HepG2 (cell line): Measurements from ENCODE around the gene OTOP2. TPM values are rescaled to one million over a fixed set of nuclear protein-coding genes. Genes with fewer than 3 reads are reported as not detected.
A peak's percentile ranks its signal among the peaks of the same experiment; 100 is the strongest.

Experiments used
- BCL6 ChIP-seq: IDR thresholded peaks from 2 replicates; pipeline ENCODE4 v1.6.1; 2016; ENCODE audit warnings: missing genetic modification reagents, missing compliant biosample characterization
- CBX2 ChIP-seq, 2 experiments: fragments of 200-600 bp in 1 of 2; sonication (generic); formaldehyde crosslinking in 1 of 2; IDR thresholded peaks; 2 replicates each; pipeline versions ENCODE4 v1.7.0 to v1.8.1; 2018 to 2022; ENCODE audit warnings: low read depth in 2 of 2, low read length in 1 of 2, mild to moderate bottlenecking in 1 of 2, missing genetic modification reagents in 1 of 2
- CC2D1A ChIP-seq: sonication (generic); formaldehyde crosslinking; IDR thresholded peaks from 2 replicates; pipeline ENCODE4 v1.8.1; 2023; ENCODE audit warnings: mild to moderate bottlenecking, missing genetic modification reagents
- EHMT2 ChIP-seq: fragments of 200-600 bp; sonication (generic); IDR thresholded peaks from 2 replicates; pipeline ENCODE4 v1.7.0; 2017; ENCODE audit warnings: antibody characterized with exemption, low read depth, low read length, borderline replicate concordance
- FOSL2 ChIP-seq: sonication (generic); formaldehyde crosslinking; IDR thresholded peaks from 2 replicates; pipeline ENCODE4 v1.4.0; 2020; ENCODE audit warnings: missing genetic modification reagents
- GABPB1 ChIP-seq: IDR thresholded peaks from 2 replicates; pipeline ENCODE4 v1.6.1; 2016; ENCODE audit warnings: mild to moderate bottlenecking, missing genetic modification reagents, moderate library complexity, missing compliant biosample characterization
- HCFC1 ChIP-seq: fragments of 150-350 bp; IDR thresholded peaks from 2 replicates; pipeline ENCODE4 v1.6.1; 2014; ENCODE audit warnings: low read depth, low read length
- HNRNPH1 ChIP-seq: fragments of 200-400 bp; formaldehyde crosslinking; optimal IDR thresholded peaks from 2 replicates; pipeline ENCODE3; 2017; ENCODE audit warnings: mild to moderate bottlenecking, low read depth, low read length
- HOXA3 ChIP-seq: sonication (generic); formaldehyde crosslinking; IDR thresholded peaks from 2 replicates; pipeline ENCODE4 v1.5.0; 2020; ENCODE audit warnings: missing genetic modification reagents
- MATR3 ChIP-seq: sonication (generic); formaldehyde crosslinking; IDR thresholded peaks from 2 replicates; pipeline ENCODE4 v1.4.0; 2020; ENCODE audit warnings: missing genetic modification reagents
- MEIS1 ChIP-seq: sonication (generic); formaldehyde crosslinking; IDR thresholded peaks from 2 replicates; pipeline ENCODE4 v1.9.0; 2021; ENCODE audit warnings: mild to moderate bottlenecking, missing genetic modification reagents, moderate library complexity, borderline replicate concordance
- NFIC ChIP-seq: IDR thresholded peaks from 2 replicates; pipeline ENCODE4 v1.6.1; 2012; ENCODE audit warnings: mild to moderate bottlenecking, low read length, inconsistent platforms
- PCBP2 ChIP-seq: fragments of 200-400 bp; formaldehyde crosslinking; optimal IDR thresholded peaks from 2 replicates; pipeline ENCODE3; 2018; ENCODE audit warnings: low read length, low read depth; ENCODE audit not compliant: poor library complexity, severe bottlenecking
- REL ChIP-seq: sonication (generic); formaldehyde crosslinking; conservative IDR thresholded peaks from 2 replicates; pipeline ENCODE4 v1.8.0; 2022; ENCODE audit warnings: mild to moderate bottlenecking, missing genetic modification reagents, moderate library complexity
- SIN3B ChIP-seq: fragments of 150-350 bp; IDR thresholded peaks from 2 replicates; pipeline ENCODE4 v1.6.1; 2014; ENCODE audit warnings: low read length
- SMYD3 ChIP-seq: sonication (generic); formaldehyde crosslinking; IDR thresholded peaks from 2 replicates; pipeline ENCODE4 v1.8.1; 2023; ENCODE audit warnings: mild to moderate bottlenecking, missing genetic modification reagents
- SNAI1 ChIP-seq: sonication (generic); formaldehyde crosslinking; IDR thresholded peaks from 2 replicates; pipeline ENCODE4 v1.5.0; 2020; ENCODE audit warnings: mild to moderate bottlenecking, missing genetic modification reagents, borderline replicate concordance
- TEAD3 ChIP-seq: optimal IDR thresholded peaks from 2 replicates; pipeline ENCODE3; 2016; ENCODE audit warnings: borderline replicate concordance
- TRIM24 ChIP-seq: sonication (generic); formaldehyde crosslinking; IDR thresholded peaks from 2 replicates; pipeline ENCODE4 v1.8.0; 2022; ENCODE audit warnings: mild to moderate bottlenecking, missing genetic modification reagents
- ZBTB38 ChIP-seq: sonication (generic); formaldehyde crosslinking; IDR thresholded peaks from 2 replicates; pipeline ENCODE4 v1.5.1; 2020; ENCODE audit warnings: mild to moderate bottlenecking, missing genetic modification reagents
- ZBTB7B ChIP-seq: sonication (generic); formaldehyde crosslinking; IDR thresholded peaks from 2 replicates; pipeline ENCODE4 v1.4.0; 2020; ENCODE audit warnings: missing genetic modification reagents
- ZFX ChIP-seq: sonication (generic); formaldehyde crosslinking; IDR thresholded peaks from 2 replicates; pipeline ENCODE4 v1.4.0; 2020; ENCODE audit warnings: mild to moderate bottlenecking, low read depth, missing genetic modification reagents, moderate library complexity
- ZNF552 ChIP-seq: sonication (generic); formaldehyde crosslinking; IDR thresholded peaks from 2 replicates; pipeline ENCODE4 v1.9.0; 2022; ENCODE audit warnings: missing genetic modification reagents, mild to moderate bottlenecking, borderline replicate concordance
- ZNF674 ChIP-seq: sonication (generic); formaldehyde crosslinking; IDR thresholded peaks from 2 replicates; pipeline ENCODE4 v1.5.0; 2020; ENCODE audit warnings: low read depth, mild to moderate bottlenecking, missing genetic modification reagents
- ZNF788 ChIP-seq: sonication (generic); formaldehyde crosslinking; IDR thresholded peaks from 2 replicates; pipeline ENCODE4 v1.5.0; 2020; ENCODE audit warnings: mild to moderate bottlenecking, missing genetic modification reagents, borderline replicate concordance
- ZZZ3 ChIP-seq: sonication (generic); formaldehyde crosslinking; IDR thresholded peaks from 2 replicates; pipeline ENCODE4 v1.4.0; 2020; ENCODE audit warnings: missing genetic modification reagents, mild to moderate bottlenecking, borderline replicate concordance
- polyA plus RNA-seq, 8 experiments: library from polyadenylated mRNA; depleted of rRNA in 3 of 8; stranded (reverse) in 7 of 8; unstranded in 1 of 8; fragments of >200 nt; fragmentation: Illumina TruSeq in 4 of 8; extraction: Trizol in 4 of 8; gene quantifications; 2 replicates each; pipeline versions ENCODE4 v1.2.1 to v1.2.3, GENCODE V29; 2011 to 2016; ENCODE audit warnings: low read depth in 4 of 8, missing spikeins in 1 of 8, mixed read lengths in 1 of 8; ENCODE audit not compliant: insufficient read depth in 1 of 8
- total RNA-seq, 5 experiments: library from RNA; depleted of rRNA; stranded (reverse); fragments of >200 nt; fragmentation: Illumina TruSeq; extraction: Trizol; gene quantifications; 2 replicates each; pipeline ENCODE4 v1.2.3, GENCODE V29; 2016; ENCODE audit warnings: low read depth in 1 of 5
- TF ChIP-seq, protein P1 (sequence below): sonication (generic); formaldehyde crosslinking; IDR thresholded peaks from 2 replicates; pipeline ENCODE4 v1.4.0; 2020; ENCODE audit warnings: missing genetic modification reagents
- TF ChIP-seq, protein P2 (sequence below): IDR thresholded peaks from 2 replicates; pipeline ENCODE4 v1.6.1; 2016; ENCODE audit warnings: mild to moderate bottlenecking
- TF ChIP-seq, protein P3 (sequence below): sonication (generic); formaldehyde crosslinking; IDR thresholded peaks from 2 replicates; pipeline ENCODE4 v1.4.0; 2020; ENCODE audit warnings: missing genetic modification reagents, borderline replicate concordance
- TF ChIP-seq, protein P4 (sequence below): sonication (generic); formaldehyde crosslinking; IDR thresholded peaks from 2 replicates; pipeline ENCODE4 v1.4.0; 2020; ENCODE audit warnings: mild to moderate bottlenecking, low read depth, missing genetic modification reagents

The OTOP2 gene
- total and polyA plus RNA-seq, 2 of the 13 experiments (the other 11 are each of a cell fraction or from before 2014, with no cell fraction given) = not detected

DNA sequence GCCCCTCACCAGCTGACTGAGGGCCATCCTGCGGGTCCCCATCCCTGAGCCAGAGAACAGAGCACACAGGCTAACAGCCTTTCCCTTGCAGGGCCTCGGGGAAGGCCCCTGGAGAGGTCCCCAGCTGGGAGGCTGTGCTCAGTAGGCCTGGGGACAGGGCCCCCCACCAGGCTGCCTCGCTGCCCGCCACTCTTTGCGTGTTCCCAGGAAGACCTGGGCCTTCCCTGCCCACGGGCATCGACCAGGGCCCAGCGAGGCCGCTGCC lies 47.7 kb downstream of the OTOP2 start (continued):
- TF ChIP-seq GABPB1 (CRISPR knock-in tag) = no peak
- no peak for TF ChIP-seq ZNF674 (CRISPR knock-in tag)
- no peak for TF ChIP-seq SMYD3
- TF ChIP-seq, protein P1, sequence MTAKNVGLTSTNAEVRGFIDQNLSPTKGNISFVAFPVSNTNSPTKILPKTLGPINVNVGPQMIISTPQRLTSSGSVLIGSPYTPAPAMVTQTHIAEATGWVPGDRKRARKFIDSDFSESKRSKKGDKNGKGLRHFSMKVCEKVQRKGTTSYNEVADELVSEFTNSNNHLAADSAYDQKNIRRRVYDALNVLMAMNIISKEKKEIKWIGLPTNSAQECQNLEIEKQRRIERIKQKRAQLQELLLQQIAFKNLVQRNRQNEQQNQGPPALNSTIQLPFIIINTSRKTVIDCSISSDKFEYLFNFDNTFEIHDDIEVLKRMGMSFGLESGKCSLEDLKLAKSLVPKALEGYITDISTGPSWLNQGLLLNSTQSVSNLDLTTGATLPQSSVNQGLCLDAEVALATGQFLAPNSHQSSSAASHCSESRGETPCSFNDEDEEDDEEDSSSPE (CRISPR knock-in tag) = no peak
- TF ChIP-seq ZBTB7B = no peak
- no peak for TF ChIP-seq EHMT2
- no peak for TF ChIP-seq TRIM24 (CRISPR knock-in tag)
- no peak for TF ChIP-seq FOSL2 (CRISPR knock-in tag)
- no peak for TF ChIP-seq CC2D1A (CRISPR knock-in tag)
- TF ChIP-seq MEIS1 (CRISPR knock-in tag) = no peak
- no peak for TF ChIP-seq HCFC1
- TF ChIP-seq ZZZ3 (CRISPR knock-in tag) = no peak
- TF ChIP-seq HNRNPH1 = no peak
- no peak for TF ChIP-seq SIN3B
- TF ChIP-seq TEAD3 (CRISPR knock-in tag) = no peak
- TF ChIP-seq CBX2 (IDR thresholded peaks at IDR 0.05; ENCODE audit: low read depth, low read length) = no peak
- no peak for TF ChIP-seq CBX2 (CRISPR knock-in tag; IDR thresholded peaks at IDR 0.05; ENCODE audit: low read depth)
- no peak for TF ChIP-seq SNAI1 (CRISPR knock-in tag)
- no peak for TF ChIP-seq PCBP2
- no peak for TF ChIP-seq REL
- TF ChIP-seq ZFX = peak; percentile 90
- TF ChIP-seq, protein P2, sequence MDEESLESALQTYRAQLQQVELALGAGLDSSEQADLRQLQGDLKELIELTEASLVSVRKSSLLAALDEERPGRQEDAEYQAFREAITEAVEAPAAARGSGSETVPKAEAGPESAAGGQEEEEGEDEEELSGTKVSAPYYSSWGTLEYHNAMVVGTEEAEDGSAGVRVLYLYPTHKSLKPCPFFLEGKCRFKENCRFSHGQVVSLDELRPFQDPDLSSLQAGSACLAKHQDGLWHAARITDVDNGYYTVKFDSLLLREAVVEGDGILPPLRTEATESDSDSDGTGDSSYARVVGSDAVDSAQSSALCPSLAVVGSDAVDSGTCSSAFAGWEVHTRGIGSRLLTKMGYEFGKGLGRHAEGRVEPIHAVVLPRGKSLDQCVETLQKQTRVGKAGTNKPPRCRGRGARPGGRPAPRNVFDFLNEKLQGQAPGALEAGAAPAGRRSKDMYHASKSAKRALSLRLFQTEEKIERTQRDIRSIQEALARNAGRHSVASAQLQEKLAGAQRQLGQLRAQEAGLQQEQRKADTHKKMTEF (CRISPR knock-in tag) = no peak
- no peak for TF ChIP-seq NFIC
- TF ChIP-seq ZNF788 (CRISPR knock-in tag) = no peak
- TF ChIP-seq ZBTB38 = 0 out of 2 replicates have a peak, but pooled peaks have one; percentile 24
- no peak for TF ChIP-seq MATR3
- no peak for TF ChIP-seq HOXA3 (CRISPR knock-in tag)
- TF ChIP-seq, protein P3, sequence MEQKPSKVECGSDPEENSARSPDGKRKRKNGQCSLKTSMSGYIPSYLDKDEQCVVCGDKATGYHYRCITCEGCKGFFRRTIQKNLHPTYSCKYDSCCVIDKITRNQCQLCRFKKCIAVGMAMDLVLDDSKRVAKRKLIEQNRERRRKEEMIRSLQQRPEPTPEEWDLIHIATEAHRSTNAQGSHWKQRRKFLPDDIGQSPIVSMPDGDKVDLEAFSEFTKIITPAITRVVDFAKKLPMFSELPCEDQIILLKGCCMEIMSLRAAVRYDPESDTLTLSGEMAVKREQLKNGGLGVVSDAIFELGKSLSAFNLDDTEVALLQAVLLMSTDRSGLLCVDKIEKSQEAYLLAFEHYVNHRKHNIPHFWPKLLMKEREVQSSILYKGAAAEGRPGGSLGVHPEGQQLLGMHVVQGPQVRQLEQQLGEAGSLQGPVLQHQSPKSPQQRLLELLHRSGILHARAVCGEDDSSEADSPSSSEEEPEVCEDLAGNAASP = no peak
- TF ChIP-seq, protein P4, sequence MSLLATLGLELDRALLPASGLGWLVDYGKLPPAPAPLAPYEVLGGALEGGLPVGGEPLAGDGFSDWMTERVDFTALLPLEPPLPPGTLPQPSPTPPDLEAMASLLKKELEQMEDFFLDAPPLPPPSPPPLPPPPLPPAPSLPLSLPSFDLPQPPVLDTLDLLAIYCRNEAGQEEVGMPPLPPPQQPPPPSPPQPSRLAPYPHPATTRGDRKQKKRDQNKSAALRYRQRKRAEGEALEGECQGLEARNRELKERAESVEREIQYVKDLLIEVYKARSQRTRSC = no peak
- TF ChIP-seq BCL6 (CRISPR knock-in tag) = no peak
- no peak for TF ChIP-seq ZNF552 (CRISPR knock-in tag)
